Measurements from ENCODE around the gene B9D2.

DNA sequence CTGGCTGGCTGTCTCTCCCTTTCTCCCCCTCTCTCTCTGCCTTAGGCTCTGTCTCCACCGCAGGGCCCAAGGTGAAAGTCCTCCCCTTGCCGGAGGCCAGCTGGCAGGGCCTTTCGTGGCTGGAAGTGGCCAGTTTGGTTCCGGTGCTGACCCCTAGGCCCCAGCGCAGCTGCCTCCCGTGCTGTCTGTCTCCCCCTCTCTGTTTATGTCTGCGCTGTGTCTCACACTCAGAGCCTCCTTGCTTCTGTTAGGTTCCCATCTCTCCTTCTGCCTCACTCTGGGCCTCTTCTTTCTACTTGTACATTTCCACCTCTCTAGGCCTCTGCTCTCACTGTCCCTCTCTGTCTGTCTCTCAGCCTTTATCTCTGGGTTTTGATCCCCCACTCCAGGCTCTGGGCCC lies 40.9 kb downstream of the B9D2 start:
- TF ChIP-seq, protein P1, sequence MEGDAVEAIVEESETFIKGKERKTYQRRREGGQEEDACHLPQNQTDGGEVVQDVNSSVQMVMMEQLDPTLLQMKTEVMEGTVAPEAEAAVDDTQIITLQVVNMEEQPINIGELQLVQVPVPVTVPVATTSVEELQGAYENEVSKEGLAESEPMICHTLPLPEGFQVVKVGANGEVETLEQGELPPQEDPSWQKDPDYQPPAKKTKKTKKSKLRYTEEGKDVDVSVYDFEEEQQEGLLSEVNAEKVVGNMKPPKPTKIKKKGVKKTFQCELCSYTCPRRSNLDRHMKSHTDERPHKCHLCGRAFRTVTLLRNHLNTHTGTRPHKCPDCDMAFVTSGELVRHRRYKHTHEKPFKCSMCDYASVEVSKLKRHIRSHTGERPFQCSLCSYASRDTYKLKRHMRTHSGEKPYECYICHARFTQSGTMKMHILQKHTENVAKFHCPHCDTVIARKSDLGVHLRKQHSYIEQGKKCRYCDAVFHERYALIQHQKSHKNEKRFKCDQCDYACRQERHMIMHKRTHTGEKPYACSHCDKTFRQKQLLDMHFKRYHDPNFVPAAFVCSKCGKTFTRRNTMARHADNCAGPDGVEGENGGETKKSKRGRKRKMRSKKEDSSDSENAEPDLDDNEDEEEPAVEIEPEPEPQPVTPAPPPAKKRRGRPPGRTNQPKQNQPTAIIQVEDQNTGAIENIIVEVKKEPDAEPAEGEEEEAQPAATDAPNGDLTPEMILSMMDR (conservative IDR thresholded peaks at IDR 0.05; ENCODE audit: low read depth, low read length), result no peak
- TF ChIP-seq EZH2phosphoT487 (IDR thresholded peaks at IDR 0.05; ENCODE audit: borderline replicate concordance, low read length), result no peak
- TF ChIP-seq EZH2 (IDR thresholded peaks at IDR 0.05; ENCODE audit: low read length, unreplicated experiment), result no peak

Data from PC-3 (cell line).